SK-N-MC (cell line): Measurements from ENCODE around the gene COL21A1.

ENCODE experiments used
- EZH2 ChIP-seq: fragments of 200-600 bp; sonication (generic); IDR thresholded peaks from one replicate; pipeline ENCODE4 v1.6.1; 2017; ENCODE audit warnings: antibody characterized with exemption
- POLR2AphosphoS5 ChIP-seq: IDR thresholded peaks from 2 replicates; pipeline ENCODE4 v1.6.1; 2012; ENCODE audit warnings: mild to moderate bottlenecking, low read depth, low read length, borderline replicate concordance

GRCh38 chr6:56088641-56089040 is 158.7 kb downstream of the COL21A1 start:
- no peak for TF ChIP-seq POLR2AphosphoS5
- no peak for TF ChIP-seq EZH2
